ENCODE results near the gene TTLL12.

The TTLL12 gene

DNA sequence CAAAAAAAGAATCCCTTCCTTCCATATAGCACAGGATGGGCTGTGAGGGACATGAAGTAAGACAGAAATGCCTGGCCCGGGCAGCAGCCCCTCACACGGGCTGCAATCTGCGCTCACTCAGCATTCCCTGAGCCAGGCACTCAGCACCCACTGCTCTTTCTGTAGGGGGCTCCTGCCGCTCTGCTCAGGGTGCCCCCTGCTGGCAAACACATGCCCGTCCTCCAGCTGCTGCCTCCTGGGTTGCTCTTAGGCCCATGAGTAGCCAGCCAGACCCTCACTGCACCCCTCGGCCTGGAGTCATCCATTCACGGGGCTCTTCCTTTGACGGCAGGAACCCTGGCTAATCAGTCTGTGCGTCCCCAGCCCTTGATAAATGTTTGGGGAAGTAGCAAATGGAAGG is 50.7 kb downstream of the TTLL12 start:
- no peaks in the 10 kb centered on the region for H3K27me3 ChIP-seq
- H3K4me1 ChIP-seq, result no peaks in the 10 kb centered on the region
- peaks cover 84% of the 10 kb centered on the region for H3K36me3 ChIP-seq
- H3K9me3 ChIP-seq, result no peaks in the 10 kb centered on the region
- H3K4me3 ChIP-seq (ENCODE audit: low read depth, low read length), result no peak overlapping the region
- TF ChIP-seq, protein P1, sequence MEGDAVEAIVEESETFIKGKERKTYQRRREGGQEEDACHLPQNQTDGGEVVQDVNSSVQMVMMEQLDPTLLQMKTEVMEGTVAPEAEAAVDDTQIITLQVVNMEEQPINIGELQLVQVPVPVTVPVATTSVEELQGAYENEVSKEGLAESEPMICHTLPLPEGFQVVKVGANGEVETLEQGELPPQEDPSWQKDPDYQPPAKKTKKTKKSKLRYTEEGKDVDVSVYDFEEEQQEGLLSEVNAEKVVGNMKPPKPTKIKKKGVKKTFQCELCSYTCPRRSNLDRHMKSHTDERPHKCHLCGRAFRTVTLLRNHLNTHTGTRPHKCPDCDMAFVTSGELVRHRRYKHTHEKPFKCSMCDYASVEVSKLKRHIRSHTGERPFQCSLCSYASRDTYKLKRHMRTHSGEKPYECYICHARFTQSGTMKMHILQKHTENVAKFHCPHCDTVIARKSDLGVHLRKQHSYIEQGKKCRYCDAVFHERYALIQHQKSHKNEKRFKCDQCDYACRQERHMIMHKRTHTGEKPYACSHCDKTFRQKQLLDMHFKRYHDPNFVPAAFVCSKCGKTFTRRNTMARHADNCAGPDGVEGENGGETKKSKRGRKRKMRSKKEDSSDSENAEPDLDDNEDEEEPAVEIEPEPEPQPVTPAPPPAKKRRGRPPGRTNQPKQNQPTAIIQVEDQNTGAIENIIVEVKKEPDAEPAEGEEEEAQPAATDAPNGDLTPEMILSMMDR (IDR thresholded peaks at IDR 0.05; ENCODE audit: low read depth, low read length), result peak; percentile 83
- peak; percentile 75 for DNase-seq

DNA sequence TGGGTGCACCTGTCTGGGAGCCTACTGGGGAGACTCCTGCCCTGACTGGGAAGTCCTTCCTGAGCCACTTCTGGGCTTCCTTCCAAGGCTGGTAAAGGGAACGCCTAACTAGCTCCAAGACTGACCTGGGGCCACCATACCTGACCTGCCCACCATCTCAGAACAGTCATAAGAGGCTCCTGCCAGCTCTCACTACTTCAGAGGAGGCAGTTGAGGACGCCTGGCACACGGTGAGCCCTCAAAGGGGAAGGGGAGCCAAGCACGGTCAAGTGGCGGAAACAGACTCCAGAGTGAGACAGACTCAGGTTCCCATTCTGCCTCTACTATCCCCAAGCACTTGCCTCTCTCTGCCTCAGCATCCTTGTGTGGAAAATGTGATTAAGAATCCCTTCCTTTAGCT is 51.4 kb downstream of the TTLL12 start:
- DNase-seq, result no peak
- no peaks in the 10 kb centered on the region for H3K27me3 ChIP-seq
- no peaks in the 10 kb centered on the region for H3K4me1 ChIP-seq
- H3K36me3 ChIP-seq, result peaks cover 80% of the 10 kb centered on the region
- no peak overlapping the region for H3K4me3 ChIP-seq (ENCODE audit: low read depth, low read length)
- H3K9me3 ChIP-seq, result no peaks in the 10 kb centered on the region
- TF ChIP-seq, protein P1 (IDR thresholded peaks at IDR 0.05; ENCODE audit: low read depth, low read length), result no peak

DNA sequence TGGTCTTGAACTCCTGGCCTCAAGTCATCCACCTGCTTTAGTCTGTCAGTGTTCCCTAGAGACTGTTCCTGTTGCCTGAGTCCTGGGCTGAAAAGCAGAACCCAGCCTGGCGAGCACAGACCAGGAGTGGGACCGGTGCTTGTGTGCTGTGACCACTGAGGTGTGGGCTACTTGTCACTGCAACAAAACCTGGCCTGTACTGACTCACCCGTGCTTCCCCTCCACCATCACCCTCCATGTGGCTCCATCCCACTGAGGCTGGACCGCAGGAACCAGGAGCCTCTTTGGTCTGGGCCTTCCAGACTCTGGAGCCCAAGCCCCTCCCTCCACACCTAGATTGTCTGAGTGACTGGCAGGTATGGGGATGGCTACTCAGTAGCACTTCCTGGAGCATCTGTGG is 52.4 kb downstream of the TTLL12 start:
- DNase-seq, result no peak
- TF ChIP-seq, protein P1 (IDR thresholded peaks at IDR 0.05; ENCODE audit: low read depth, low read length), result no peak
- Histone ChIP-seq H3K27me3 (no peaks in the 10 kb centered on the region), H3K9me3 (no peaks in the 10 kb centered on the region), H3K36me3 (peaks cover 73% of the 10 kb centered on the region), H3K4me1 (no peaks in the 10 kb centered on the region), H3K4me3 (ENCODE audit: low read depth, low read length) (no peak overlapping the region)

DNA sequence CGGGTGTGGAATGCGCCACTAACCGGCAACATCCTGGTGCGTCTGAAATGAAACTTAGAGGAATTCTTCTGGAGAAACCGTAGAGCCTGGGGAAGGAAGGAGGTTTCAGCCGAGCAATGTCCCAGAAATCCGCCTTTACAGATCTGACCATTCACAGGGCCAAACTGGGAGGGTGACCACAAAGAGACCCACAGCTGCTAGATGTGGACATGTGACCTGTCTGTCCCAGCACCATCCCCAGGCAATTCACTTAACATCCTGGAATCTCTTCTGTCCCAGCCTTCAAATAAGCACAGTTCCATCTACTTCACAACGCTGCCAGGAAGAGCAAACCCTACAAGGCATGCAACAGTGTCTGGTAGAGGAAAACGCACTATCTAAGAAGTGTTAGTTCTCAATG is 53.5 kb downstream of the TTLL12 start:
- H3K36me3 ChIP-seq, result peaks cover 65% of the 10 kb centered on the region
- TF ChIP-seq, protein P1 (IDR thresholded peaks at IDR 0.05; ENCODE audit: low read depth, low read length), result no peak
- DNase-seq, result no peak
- H3K4me1 ChIP-seq, result no peaks in the 10 kb centered on the region
- H3K9me3 ChIP-seq, result no peaks in the 10 kb centered on the region
- H3K27me3 ChIP-seq, result no peaks in the 10 kb centered on the region
- H3K4me3 ChIP-seq (ENCODE audit: low read depth, low read length), result no peak overlapping the region

DNA sequence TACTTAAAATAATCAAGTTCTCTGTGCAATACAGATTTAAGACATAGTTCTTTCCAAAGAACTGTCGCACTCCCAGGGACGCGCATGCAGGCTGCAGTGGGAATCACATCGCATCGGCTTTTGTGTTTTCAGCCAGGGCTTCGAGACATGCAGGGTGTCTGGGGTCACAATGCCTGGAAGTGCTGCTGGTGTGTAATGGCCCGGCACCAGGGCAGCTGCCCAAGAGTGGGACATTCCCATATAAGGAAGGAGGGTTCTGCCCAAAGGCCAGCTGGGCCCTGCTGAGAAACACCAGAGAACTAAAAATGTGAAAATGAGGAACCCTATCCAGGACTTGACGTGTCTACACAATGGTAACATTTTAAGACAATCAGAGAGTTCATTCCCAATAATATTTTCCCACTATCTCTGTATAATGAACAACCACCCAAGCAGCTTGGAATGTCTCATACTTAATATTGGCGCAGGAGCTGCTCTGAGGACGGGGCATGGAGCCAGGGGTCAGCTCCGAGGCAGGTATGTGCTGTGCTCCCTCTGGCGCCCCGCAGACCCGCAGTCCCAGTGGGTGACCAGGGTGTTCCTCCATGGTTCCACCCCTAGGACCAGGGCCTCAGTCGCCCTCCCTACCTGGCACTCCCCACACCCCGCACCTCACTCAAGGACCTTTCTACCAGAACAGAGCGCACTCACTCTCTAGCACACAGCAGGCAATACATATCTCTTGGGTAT is 55.0 kb downstream of the TTLL12 start:
- Histone ChIP-seq H3K4me1 (no peaks in the 10 kb centered on the region), H3K9me3 (no peaks in the 10 kb centered on the region), H3K27me3 (no peaks in the 10 kb centered on the region), H3K36me3 (peaks cover 53% of the 10 kb centered on the region), H3K4me3 (ENCODE audit: low read depth, low read length) (no peak overlapping the region)
- no peak for DNase-seq
- TF ChIP-seq, protein P1 (IDR thresholded peaks at IDR 0.05; ENCODE audit: low read depth, low read length), result no peak

All from BE2C (cell line).